Measurements from ENCODE around the gene PBX2.

Gene PBX2

DNA sequence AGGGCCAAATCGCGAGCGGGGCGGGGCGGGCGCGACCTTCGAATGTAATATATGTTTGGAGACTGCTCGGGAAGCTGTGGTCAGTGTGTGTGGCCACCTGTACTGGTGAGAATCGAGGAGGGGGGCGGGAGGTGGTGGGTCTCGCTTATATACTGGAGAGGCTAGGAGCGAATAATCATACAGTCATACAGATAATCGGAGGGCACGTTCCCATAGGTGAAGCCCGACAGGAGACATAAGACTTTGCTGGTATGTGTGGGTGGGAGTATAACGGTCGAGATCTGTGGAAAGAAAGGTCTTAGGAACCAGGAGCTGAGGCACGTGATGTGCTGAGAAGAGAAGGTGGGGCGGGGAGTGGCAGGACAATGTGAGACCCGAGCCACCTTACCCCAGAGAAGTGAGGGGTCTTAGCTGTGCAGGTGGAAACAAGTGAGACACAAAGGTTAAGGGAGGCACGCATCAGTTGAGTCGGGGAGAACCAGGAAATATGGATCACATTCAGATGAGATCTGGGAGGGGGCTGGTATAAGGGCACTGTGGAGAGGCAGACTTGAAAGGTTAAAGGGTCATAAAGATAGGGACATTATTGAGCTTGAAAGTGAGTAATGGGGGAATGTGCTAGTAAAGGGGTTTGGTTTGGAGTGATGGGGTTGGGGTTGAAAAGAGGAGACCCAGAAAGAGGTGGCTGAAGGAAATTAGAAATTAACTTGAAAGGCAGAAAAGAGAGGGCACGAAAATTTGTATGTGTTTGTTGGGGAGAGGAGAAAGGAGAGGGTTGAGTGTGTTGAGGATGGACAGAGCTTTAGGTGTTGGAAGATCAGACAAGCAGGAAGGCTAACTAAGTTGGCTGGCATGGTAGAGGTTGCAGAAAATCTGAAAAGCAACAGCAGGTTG, 11.2 kb downstream of the PBX2 start:
- H3K4me3 ChIP-seq (ENCODE audit: low read length) = peak overlapping the region; percentile 95
- DNase-seq (ENCODE audit: low read depth) = no peak
- TF ChIP-seq, protein P1, sequence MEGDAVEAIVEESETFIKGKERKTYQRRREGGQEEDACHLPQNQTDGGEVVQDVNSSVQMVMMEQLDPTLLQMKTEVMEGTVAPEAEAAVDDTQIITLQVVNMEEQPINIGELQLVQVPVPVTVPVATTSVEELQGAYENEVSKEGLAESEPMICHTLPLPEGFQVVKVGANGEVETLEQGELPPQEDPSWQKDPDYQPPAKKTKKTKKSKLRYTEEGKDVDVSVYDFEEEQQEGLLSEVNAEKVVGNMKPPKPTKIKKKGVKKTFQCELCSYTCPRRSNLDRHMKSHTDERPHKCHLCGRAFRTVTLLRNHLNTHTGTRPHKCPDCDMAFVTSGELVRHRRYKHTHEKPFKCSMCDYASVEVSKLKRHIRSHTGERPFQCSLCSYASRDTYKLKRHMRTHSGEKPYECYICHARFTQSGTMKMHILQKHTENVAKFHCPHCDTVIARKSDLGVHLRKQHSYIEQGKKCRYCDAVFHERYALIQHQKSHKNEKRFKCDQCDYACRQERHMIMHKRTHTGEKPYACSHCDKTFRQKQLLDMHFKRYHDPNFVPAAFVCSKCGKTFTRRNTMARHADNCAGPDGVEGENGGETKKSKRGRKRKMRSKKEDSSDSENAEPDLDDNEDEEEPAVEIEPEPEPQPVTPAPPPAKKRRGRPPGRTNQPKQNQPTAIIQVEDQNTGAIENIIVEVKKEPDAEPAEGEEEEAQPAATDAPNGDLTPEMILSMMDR (conservative IDR thresholded peaks at IDR 0.05; ENCODE audit: low read depth, low read length) = no peak

DNA sequence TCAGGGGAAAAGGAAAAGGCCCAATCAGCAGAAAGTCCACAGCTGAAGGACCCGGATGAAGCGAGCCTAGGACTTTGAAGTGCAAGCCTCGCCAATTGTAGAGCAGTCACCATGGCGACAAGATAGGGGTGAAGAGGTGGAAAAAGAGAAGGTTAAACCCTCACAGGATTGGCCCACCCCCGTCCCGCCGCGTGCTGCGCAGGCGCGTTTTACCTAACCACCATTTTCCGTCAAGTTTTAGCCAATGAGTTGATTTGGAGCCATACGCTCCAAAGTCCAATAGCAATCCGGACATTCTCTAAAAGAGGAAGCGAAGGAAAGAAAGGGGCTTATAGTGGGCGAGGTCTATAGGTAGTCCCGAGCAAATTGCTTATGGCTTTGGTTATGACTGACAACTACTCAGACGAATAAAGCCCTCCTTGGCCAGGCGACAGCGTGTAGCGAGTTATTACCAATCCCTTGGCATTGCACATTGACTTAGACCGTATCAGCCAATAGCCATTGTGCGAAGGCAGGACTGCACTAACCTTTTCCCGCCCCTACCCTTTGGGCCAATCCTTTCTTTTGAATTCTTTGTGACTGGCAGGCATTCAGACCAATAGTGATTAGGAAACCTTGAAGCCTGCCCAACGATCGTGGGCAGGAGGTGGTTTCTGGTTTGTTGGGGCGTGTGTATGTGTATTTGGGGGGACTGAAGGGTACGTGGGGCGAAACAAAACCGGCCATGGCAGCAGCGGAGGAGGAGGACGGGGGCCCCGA, 12.0 kb downstream of the PBX2 start, which contains the start of gene RNF5:
TSS of gene RNF5 (plus strand) at position 618 of the 759 bp plus-strand sequence. CDS start at position 725, 107 bp downstream.
- TF ChIP-seq, protein P1 (conservative IDR thresholded peaks at IDR 0.05; ENCODE audit: low read depth, low read length) = no peak
- peak; percentile 100 for DNase-seq (ENCODE audit: low read depth)
- peak within 1 kb of the TSS; percentile 95 for H3K4me3 ChIP-seq (ENCODE audit: low read length)

DNA sequence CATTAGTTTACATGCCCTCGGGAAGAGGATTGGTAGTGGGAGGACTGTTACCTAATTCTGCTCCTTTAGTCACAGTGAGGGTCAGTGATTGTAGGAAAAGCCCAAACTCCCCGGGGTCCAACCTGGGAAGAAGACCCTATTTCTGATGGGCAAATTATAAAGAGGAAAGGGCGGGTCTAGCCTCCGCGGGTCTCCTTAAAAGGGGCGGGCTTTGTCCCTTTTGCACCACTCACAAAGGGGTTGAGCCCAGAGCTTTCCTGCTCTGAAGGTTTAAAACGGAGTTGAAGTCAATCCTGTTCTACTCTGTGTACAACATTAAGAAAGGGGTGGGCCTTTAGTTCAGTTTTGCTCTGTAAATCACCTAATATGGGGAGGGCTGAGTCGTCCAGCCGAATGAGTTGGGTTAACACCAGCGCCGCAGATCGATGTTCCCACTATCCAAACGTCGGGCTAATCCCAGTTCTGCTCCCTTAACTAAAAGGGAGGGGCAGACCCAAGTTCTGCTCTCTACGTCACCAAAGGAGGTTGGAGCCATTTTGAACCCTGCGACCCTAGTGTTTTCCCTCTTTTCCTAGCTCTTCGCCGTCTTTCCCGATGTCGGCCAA, 12.7 kb downstream of the PBX2 start:
- H3K4me3 ChIP-seq (ENCODE audit: low read length) = peak overlapping the region; percentile 95
- DNase-seq (ENCODE audit: low read depth) = no peak
- TF ChIP-seq, protein P1 (conservative IDR thresholded peaks at IDR 0.05; ENCODE audit: low read depth, low read length) = no peak

DNA sequence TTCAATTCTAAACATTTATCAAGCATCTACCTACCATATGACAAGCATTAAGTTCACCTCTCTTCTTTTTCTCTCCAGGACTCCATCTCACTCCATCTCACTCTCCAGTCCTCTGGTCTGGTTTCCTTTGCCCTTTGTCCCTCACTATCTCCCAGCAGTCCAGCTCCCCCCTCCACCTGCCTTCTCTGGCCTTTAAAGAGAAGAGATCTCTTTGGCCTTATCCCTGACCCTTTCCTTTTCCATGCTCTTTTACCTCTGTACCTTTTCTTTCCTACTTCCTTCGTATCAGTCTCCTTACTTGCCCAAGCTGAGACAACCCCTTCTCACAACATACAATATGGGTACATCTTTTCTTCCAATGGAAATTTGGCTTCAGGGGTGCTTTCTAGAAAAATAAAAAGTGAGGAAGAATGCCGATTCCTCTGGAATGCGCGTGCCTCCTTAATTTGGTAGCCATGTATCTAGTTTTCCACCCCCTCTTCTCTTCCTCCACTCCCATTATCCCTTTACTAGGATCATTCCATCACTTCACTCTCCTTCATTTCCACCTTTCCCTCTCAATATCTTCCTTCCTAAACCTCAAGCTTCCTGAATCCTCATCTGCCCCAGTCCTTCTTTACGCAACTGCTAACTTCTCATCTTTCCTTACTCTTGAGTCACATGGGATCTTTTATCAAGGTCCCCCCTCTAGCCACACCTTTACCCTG, 13.4 kb downstream of the PBX2 start:
- H3K4me3 ChIP-seq (ENCODE audit: low read length) = peak overlapping the region; percentile 95
- TF ChIP-seq, protein P1 (conservative IDR thresholded peaks at IDR 0.05; ENCODE audit: low read depth, low read length) = no peak
- no peak for DNase-seq (ENCODE audit: low read depth)

DNA sequence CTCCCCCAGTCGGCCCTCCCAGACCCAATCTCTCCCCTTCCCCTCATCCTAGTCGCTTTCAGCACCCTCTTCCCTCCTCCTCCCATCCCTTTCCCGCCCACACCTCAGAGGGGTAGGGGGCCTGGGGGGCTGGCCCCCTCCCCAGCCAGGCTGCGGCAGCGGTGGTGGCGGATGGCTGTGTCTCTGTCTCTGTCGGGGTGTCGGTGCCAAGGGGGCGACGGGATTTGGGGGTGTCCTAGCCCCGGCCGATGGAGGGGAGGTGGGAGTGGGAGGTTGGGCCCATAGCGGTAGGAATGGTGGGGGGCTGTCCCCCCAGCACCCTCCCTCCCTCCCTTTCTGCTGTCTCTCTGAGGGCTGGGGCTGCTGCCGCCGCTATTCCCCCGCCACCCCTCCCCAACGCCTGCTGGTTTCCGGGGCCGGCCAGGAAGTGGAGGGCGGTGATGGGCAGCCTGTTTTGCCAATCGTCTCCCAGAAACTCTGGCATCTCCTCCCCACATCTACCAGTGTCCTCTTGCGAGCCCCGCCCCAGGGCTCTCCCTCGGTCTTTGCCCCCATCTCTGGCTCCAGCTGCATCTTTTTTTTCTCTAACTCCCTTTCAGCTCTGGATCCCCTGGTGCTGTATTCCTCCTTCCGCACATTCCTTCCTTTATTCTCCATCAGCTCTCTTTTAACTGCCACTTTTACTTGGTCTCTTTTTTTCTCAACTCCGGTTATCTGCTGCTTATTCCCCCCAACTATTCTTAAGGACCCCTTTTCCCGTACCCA, 14.1 kb downstream of the PBX2 start, which contains the start of gene AGPAT1:
TSS of gene AGPAT1 (minus strand) at position 374 of the 765 bp plus-strand sequence. CDS start 4,588 bp downstream, outside the sequence.
- TF ChIP-seq, protein P1 (conservative IDR thresholded peaks at IDR 0.05; ENCODE audit: low read depth, low read length) = no peak
- peak; percentile 89 for DNase-seq (ENCODE audit: low read depth)
- H3K4me3 ChIP-seq (ENCODE audit: low read length) = peak within 1 kb of the TSS; percentile 95

DNA sequence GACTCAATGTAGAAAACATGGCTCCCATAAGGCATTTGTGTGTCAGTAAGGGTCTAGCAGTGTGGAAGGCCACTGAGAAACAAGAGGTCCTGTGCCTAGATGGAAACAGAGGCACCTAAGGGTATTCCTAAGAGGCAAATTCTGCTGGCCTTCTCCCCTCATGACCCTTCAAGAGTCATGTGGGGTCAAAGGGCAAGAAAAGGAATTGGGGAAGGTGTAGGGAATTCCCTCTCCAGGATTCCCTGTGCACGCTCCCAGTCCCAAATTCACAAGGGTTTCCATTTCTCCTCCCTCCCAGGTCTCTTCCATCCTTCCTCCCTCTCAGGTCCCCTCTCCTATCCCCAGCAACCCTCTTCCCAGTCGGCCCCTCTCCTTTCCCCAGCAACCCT, 14.7 kb downstream of the PBX2 start:
- TF ChIP-seq, protein P1 (conservative IDR thresholded peaks at IDR 0.05; ENCODE audit: low read depth, low read length) = no peak
- peak overlapping the region; percentile 95 for H3K4me3 ChIP-seq (ENCODE audit: low read length)
- no peak for DNase-seq (ENCODE audit: low read depth)

All from retinal pigment epithelial cell (primary cell).